Lower leg skin (tissue), 4 donors: ENCODE data around the gene ALG1. TPM values are rescaled to one million over a fixed set of nuclear protein-coding genes. Genes with fewer than 3 reads are reported as not detected.

Experiments
- DNase-seq, 2 donors: peaks; one replicate each; pipeline ENCODE4 v3.0.0-alpha.2; 2019; ENCODE audit warnings: low spot score in 2 of 2
- H3K4me3 ChIP-seq: fragments of 200-600 bp; sonication (generic); 2 replicates; pipeline ENCODE4 v1.5.1; 2017; ENCODE audit warnings: mild to moderate bottlenecking, low read depth; ENCODE audit not compliant: poor library complexity, severe bottlenecking
- POLR2A ChIP-seq, 2 donors: fragments of 450-650 bp; IDR thresholded peaks; one replicate each; pipeline ENCODE4 v1.6.1; 2016 to 2017; ENCODE audit warnings: antibody characterized with exemption in 2 of 2, mild to moderate bottlenecking in 1 of 2, moderate library complexity in 1 of 2
- WGBS, 2 donors: methylation state at CpG; one replicate each; pipeline ENCODE4 v1.1.5; 2018; 5-methylcytosine and 5-hydroxymethylcytosine counted together
- intact Hi-C: fragments of 100-400 bp; cut with DNase I; formaldehyde crosslinking; loops from one replicate; pipeline ENCODE4 v1.15.0; 2023; ENCODE audit warnings: low total_unique reads
- total RNA-seq, 4 donors: library from RNA; depleted of rRNA; stranded (reverse); fragments of >200 nt; gene quantifications; one replicate each; pipeline ENCODE4 v1.1.0, GENCODE V29; 2016
- TF ChIP-seq, protein P1 (sequence below), 3 donors: fragments of 450-650 bp; IDR thresholded peaks; one replicate each; pipeline ENCODE4 v1.5.1; 2016; ENCODE audit warnings: antibody characterized with exemption in 3 of 3, mild to moderate bottlenecking in 3 of 3, moderate library complexity in 2 of 3

The ALG1 gene
- total RNA-seq, 4 donors from 2014 or later, result 10.9 to 31.5 (median 17.0) TPM

DNA sequence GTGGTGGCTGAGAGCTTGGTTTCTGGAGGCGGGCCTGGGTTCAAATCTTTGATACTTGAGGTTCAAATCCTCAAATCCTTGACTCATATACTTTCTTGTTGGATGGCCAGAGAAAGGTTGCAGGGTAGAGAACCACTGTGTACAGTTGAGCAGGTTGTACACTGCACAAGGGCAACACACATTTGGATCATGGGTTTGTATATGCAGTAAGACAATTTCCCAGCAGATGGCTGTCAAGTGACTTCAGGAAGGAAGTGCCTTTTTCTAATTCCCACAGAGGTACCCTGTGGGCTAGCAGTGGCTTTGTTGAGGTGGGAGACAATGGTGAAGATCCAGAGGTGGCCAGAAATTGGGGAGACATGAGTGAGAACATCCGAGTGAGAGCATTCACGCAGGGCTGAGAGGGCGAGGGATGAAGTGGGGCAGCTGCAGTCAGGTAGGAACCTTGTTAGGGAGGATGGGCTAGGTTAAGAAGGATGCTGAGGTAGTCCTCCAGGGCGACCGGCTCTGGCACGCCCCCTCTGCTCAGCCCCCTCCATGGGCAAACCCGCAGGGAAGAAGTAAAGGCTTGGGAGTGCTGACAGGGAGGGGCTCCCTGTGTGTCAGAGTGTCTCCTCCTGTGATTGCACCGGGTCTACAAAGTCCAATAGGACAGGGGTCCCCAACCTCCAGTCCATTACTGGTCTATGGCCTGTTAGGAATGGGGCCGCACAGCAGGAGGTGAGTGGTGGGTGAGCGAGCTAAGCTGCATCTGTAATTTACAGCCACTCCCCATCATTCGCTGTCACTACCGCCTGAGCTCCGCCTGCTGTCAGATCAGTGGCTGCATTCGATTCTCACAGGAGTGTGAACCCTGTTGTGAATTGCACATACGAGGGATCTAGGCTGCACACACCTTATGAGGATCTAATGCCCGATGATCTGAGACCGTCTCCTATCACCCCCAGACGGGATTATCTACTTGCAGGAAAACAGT lies 8.6 kb upstream of the ALG1 start:
- intact Hi-C loops, result no loop called here
- H3K4me3 ChIP-seq, result no peak overlapping the region
- TF ChIP-seq, protein P1, sequence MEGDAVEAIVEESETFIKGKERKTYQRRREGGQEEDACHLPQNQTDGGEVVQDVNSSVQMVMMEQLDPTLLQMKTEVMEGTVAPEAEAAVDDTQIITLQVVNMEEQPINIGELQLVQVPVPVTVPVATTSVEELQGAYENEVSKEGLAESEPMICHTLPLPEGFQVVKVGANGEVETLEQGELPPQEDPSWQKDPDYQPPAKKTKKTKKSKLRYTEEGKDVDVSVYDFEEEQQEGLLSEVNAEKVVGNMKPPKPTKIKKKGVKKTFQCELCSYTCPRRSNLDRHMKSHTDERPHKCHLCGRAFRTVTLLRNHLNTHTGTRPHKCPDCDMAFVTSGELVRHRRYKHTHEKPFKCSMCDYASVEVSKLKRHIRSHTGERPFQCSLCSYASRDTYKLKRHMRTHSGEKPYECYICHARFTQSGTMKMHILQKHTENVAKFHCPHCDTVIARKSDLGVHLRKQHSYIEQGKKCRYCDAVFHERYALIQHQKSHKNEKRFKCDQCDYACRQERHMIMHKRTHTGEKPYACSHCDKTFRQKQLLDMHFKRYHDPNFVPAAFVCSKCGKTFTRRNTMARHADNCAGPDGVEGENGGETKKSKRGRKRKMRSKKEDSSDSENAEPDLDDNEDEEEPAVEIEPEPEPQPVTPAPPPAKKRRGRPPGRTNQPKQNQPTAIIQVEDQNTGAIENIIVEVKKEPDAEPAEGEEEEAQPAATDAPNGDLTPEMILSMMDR (IDR thresholded peaks at IDR 0.05), result no peak
- no peak for TF ChIP-seq POLR2A (IDR thresholded peaks at IDR 0.05)
- WGBS, 2 donors, result 64 to 76% methylated on average over 19 of the region's 19 CpGs
- DNase-seq, result no peak

DNA sequence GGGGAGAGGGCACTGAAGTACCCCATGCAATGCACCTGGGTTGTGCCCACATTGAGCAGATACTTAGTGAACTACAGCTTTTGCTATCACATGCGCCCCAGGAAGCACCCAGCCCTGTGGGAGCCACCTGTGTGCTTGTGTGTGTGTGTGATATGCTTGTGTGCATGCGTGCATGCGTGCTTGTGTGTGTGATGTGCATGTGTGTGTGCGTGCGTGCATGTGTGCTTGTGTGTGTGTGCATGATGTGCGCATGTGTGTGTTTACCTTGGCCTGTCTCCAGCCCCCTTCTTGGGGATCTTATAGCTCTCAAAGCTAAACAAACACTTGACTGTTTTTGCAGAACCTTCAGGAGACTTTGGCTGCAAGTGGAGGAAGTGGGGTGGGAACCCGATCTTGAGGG lies 6.7 kb upstream of the ALG1 start:
- no peak overlapping the region for H3K4me3 ChIP-seq
- TF ChIP-seq, protein P1 (IDR thresholded peaks at IDR 0.05), result peak in 1 of 3 donors; percentile 58
- TF ChIP-seq POLR2A (IDR thresholded peaks at IDR 0.05), result no peak
- WGBS, 2 donors, result 77 to 82% methylated on average over 7 of the region's 7 CpGs
- intact Hi-C loops, result no loop called here
- DNase-seq, result no peak

DNA sequence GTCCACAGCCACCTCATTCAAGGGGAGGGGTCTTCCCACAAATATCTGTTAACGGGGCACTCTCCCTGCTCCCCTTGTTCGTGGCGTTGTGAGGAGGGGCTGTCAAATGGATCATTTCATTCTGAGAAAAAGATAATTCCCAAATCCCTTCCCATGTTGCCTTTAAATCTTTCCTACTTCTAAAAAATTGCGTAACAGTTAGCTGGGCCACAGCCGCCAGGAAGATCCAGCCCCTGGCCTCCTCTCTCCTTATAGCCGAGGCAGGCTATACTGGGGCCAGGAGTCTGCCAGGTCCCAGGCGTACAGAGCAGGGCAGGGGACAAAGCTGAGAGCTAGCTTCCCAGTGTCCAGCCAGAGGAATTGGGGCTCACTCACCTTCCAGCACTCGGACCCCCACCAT lies 6.3 kb upstream of the ALG1 start:
- TF ChIP-seq, protein P1 (IDR thresholded peaks at IDR 0.05), result no peak
- no peak for TF ChIP-seq POLR2A (IDR thresholded peaks at IDR 0.05)
- no peak for DNase-seq
- H3K4me3 ChIP-seq, result no peak overlapping the region
- 72 to 75% methylated on average over 8 of the region's 8 CpGs for WGBS, 2 donors
- intact Hi-C loops, result no loop called here

DNA sequence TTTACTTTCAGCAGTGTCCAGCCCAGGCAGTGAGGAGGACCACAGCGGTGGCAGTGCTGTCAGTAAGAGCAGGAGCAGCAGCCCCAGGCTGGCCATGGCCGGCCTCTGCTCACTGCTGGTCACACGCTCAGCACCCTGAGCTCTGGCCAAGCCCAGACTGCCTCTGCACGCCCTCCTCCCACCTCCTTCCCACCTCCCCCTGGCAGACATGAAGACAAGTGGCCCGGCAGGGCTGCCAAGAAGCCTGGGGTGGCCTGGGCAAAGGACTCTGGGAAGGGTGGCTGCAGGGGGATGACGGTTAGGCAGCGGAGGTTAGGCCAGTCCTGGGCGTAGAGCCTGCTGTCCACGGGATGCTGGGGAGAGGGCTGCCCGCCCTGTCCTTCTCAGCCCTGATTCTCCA lies 5.8 kb upstream of the ALG1 start, which contains the start of gene C16orf89:
Gene C16orf89 (minus strand): TSS at position 144 of the 400 bp plus-strand sequence. CDS start 48 bp downstream, at position 96.
- intact Hi-C loops, result no loop called here
- 56 to 63% methylated on average over 10 of the region's 10 CpGs for WGBS, 2 donors
- no peak for DNase-seq
- TF ChIP-seq, protein P1 (IDR thresholded peaks at IDR 0.05), result no peak
- no peak for TF ChIP-seq POLR2A (IDR thresholded peaks at IDR 0.05)
- H3K4me3 ChIP-seq, result no peak within 1 kb of the TSS

DNA sequence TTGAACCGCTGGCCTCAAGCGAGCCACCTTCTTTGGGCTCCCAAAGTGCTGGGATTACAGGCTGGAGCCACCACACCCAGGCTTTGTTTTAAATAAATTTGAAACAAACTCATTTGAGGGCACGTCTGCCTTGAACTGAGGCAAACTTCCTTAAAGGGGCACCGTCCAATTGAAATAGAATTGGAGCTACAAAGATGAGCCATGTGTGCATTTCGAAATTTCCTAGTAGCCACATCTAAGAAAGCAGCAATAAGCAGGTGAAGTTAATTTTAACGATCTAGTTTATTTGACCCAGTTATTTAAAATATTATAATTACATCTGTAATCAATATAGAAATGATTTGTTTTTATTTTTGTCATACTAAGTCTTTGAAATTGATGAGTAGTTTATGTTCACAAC lies 5.1 kb upstream of the ALG1 start:
- 66 to 70% methylated on average over 6 of the region's 6 CpGs for WGBS, 2 donors
- H3K4me3 ChIP-seq, result no peak overlapping the region
- intact Hi-C loops, result no loop called here
- DNase-seq, result no peak
- TF ChIP-seq, protein P1 (IDR thresholded peaks at IDR 0.05), result no peak
- no peak for TF ChIP-seq POLR2A (IDR thresholded peaks at IDR 0.05)
